ENCODE data around the gene OR13A1.
"Not testable (repeated sequence)": the region's sequence is repeated elsewhere in the genome, so short reads cannot be mapped to it uniquely, and the experiment has no call there.

OR13A1 gene

GRCh38 chr10:45315508-45315907 is at the start of gene OR13A1:
TSS of gene OR13A1 (minus strand) at chr10:45315608. CDS start at chr10:45304422, 11,186 bp downstream.
- DNase-seq (ENCODE audit: low spot score) = no peak

- DNase-seq (ENCODE audit: low spot score) = not testable (repeated sequence)
Observed at GRCh38 chr10:45361983-45362799, 46.8 kb upstream of the OR13A1 start.

- DNase-seq (ENCODE audit: low spot score) = not testable (repeated sequence)
Observed at GRCh38 chr10:45358961-45359360, 43.6 kb upstream of the OR13A1 start.

GRCh38 chr10:45355494-45355893 is 40.1 kb upstream of the OR13A1 start:
- DNase-seq (ENCODE audit: low spot score) = no peak

- DNase-seq (ENCODE audit: low spot score) = no peak
Observed at GRCh38 chr10:45354261-45354660, 38.9 kb upstream of the OR13A1 start.

- DNase-seq (ENCODE audit: low spot score) = no peak
Observed at GRCh38 chr10:45353186-45353585, 37.8 kb upstream of the OR13A1 start.

GRCh38 chr10:45348196-45348765 is 32.9 kb upstream of the OR13A1 start:
- DNase-seq (ENCODE audit: low spot score) = not testable (repeated sequence)

GRCh38 chr10:45347464-45347863 is 32.1 kb upstream of the OR13A1 start:
- not testable (repeated sequence) for DNase-seq (ENCODE audit: low spot score)

GRCh38 chr10:45346652-45347335 is 31.4 kb upstream of the OR13A1 start:
- DNase-seq (ENCODE audit: low spot score) = not testable (repeated sequence)

GRCh38 chr10:45340420-45340819 is 25.0 kb upstream of the OR13A1 start:
- not testable (repeated sequence) for DNase-seq (ENCODE audit: low spot score)

GRCh38 chr10:45339894-45340293 is 24.5 kb upstream of the OR13A1 start:
- no peak for DNase-seq (ENCODE audit: low spot score)

GRCh38 chr10:45331824-45332223 is 16.4 kb upstream of the OR13A1 start:
- DNase-seq (ENCODE audit: low spot score) = not testable (repeated sequence)

- not testable (repeated sequence) for DNase-seq (ENCODE audit: low spot score)
Observed at GRCh38 chr10:45326864-45327263, 11.5 kb upstream of the OR13A1 start.

- no peak for DNase-seq (ENCODE audit: low spot score)
Observed at GRCh38 chr10:45325116-45325515, 9.7 kb upstream of the OR13A1 start.

GRCh38 chr10:45319702-45320101 is 4.3 kb upstream of the OR13A1 start:
- no peak for DNase-seq (ENCODE audit: low spot score)

GRCh38 chr10:45313264-45313873 is 2.0 kb downstream of the OR13A1 start:
- no peak for DNase-seq (ENCODE audit: low spot score)

- no peak for DNase-seq (ENCODE audit: low spot score)
Observed at GRCh38 chr10:45308707-45309106, 6.7 kb downstream of the OR13A1 start.

- no peak for DNase-seq (ENCODE audit: low spot score)
Observed at GRCh38 chr10:45302573-45302972, 12.8 kb downstream of the OR13A1 start.

- DNase-seq (ENCODE audit: low spot score) = not testable (repeated sequence)
Observed at GRCh38 chr10:45298341-45298955, 17.0 kb downstream of the OR13A1 start.

GRCh38 chr10:45294681-45295080 is 20.7 kb downstream of the OR13A1 start:
- DNase-seq (ENCODE audit: low spot score) = no peak

- DNase-seq (ENCODE audit: low spot score) = no peak
Observed at GRCh38 chr10:45286980-45287379, 28.4 kb downstream of the OR13A1 start.

GRCh38 chr10:45282061-45282460 is 33.3 kb downstream of the OR13A1 start:
- no peak for DNase-seq (ENCODE audit: low spot score)
